ENCODE results near the gene DPY19L3.

DNA sequence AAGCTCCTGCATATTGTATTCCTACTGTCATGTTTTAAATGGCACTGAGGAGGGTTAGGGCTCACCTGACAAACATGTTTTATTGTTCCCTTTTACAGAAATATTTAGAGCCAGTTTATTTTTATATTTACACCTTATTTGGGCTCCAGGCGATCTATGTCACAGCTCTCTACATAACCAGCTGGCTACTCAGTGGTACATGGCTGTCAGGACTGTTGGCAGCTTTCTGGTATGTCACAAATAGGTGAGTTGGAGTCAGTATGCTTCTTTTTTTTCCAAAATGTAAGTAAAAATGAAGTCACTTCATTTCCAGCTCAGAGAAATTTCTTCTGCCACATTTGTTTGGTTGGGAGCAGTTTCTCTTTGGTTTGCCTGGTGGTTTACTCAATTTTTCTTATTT, 31.5 kb downstream of the DPY19L3 start:
- TF ChIP-seq, protein P1, sequence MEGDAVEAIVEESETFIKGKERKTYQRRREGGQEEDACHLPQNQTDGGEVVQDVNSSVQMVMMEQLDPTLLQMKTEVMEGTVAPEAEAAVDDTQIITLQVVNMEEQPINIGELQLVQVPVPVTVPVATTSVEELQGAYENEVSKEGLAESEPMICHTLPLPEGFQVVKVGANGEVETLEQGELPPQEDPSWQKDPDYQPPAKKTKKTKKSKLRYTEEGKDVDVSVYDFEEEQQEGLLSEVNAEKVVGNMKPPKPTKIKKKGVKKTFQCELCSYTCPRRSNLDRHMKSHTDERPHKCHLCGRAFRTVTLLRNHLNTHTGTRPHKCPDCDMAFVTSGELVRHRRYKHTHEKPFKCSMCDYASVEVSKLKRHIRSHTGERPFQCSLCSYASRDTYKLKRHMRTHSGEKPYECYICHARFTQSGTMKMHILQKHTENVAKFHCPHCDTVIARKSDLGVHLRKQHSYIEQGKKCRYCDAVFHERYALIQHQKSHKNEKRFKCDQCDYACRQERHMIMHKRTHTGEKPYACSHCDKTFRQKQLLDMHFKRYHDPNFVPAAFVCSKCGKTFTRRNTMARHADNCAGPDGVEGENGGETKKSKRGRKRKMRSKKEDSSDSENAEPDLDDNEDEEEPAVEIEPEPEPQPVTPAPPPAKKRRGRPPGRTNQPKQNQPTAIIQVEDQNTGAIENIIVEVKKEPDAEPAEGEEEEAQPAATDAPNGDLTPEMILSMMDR (IDR thresholded peaks at IDR 0.05) = no peak
- no peak for TF ChIP-seq ZFX (IDR thresholded peaks at IDR 0.05; ENCODE audit: borderline replicate concordance)

Data from 22Rv1 (cell line).